ENCODE results near the gene ASTN2. TPM values are rescaled to one million over a fixed set of nuclear protein-coding genes. Genes with fewer than 3 reads are reported as not detected.
A peak's percentile ranks its signal among the peaks of the same experiment; 100 is the strongest.

The ASTN2 gene
- polyA plus RNA-seq, 2 of the 4 experiments (the other 2 are of a cell fraction) = 5.8 to 11.6 TPM

- TF ChIP-seq REST (IDR thresholded peaks at IDR 0.05) (no peak), NFE2L2 (conservative IDR thresholded peaks at IDR 0.05; ENCODE audit: low read length) (no peak), MAFK (IDR thresholded peaks at IDR 0.05; ENCODE audit: partially characterized antibody) (peak; percentile 55)
Observed at GRCh38 chr9:116870566-116870965, 544.3 kb downstream of the ASTN2 start (continued).

- DNase-seq (ENCODE audit: low read depth in 1 of 2, low spot score in 1 of 2) (peak; percentile 33 to 54), ATAC-seq (peak; percentile 76 to 80)
- CTCF ChIA-PET = no interaction called here
Observed at GRCh38 chr9:116868201-116868600, 546.7 kb downstream of the ASTN2 start.

More at GRCh38 chr9:116868201-116868600, 546.7 kb downstream of the ASTN2 start:
- no peak for TF ChIP-seq SMC3 (IDR thresholded peaks at IDR 0.05)
- TF ChIP-seq FOSB (CRISPR knock-in tag; IDR thresholded peaks at IDR 0.05) = no peak
- no peak for TF ChIP-seq RAD21 (conservative IDR thresholded peaks at IDR 0.05 in 1 of 2, IDR thresholded peaks at IDR 0.05 in 1 of 2)
- TF ChIP-seq EHMT2 (IDR thresholded peaks at IDR 0.05; ENCODE audit: low read depth) = no peak
- TF ChIP-seq ZSCAN20 (CRISPR knock-in tag; IDR thresholded peaks at IDR 0.05) = no peak
- no peak for TF ChIP-seq KDM5A (IDR thresholded peaks at IDR 0.05)
- no peak for TF ChIP-seq GATA3 (IDR thresholded peaks at IDR 0.05; ENCODE audit: borderline replicate concordance)
- no peak for TF ChIP-seq PBX3 (IDR thresholded peaks at IDR 0.05)
- TF ChIP-seq HOXB5 (CRISPR knock-in tag; IDR thresholded peaks at IDR 0.05) = no peak
- no peak for TF ChIP-seq ELK1 (IDR thresholded peaks at IDR 0.05; ENCODE audit: low read depth, low read length)
- TF ChIP-seq FOSL2 (IDR thresholded peaks at IDR 0.05) = no peak
- no peak for TF ChIP-seq FOSL2 (CRISPR knock-in tag; IDR thresholded peaks at IDR 0.05)
- no peak for TF ChIP-seq RARB (CRISPR knock-in tag; IDR thresholded peaks at IDR 0.05)
- no peak for TF ChIP-seq REST (IDR thresholded peaks at IDR 0.05)
- TF ChIP-seq HOXB13 (CRISPR knock-in tag; IDR thresholded peaks at IDR 0.05; ENCODE audit: low read depth) = no peak
- TF ChIP-seq FOXS1 (CRISPR knock-in tag; IDR thresholded peaks at IDR 0.05) = no peak
- no peak for TF ChIP-seq KDM1A (IDR thresholded peaks at IDR 0.05; ENCODE audit: low read depth)
- TF ChIP-seq ZFP36 (IDR thresholded peaks at IDR 0.05; ENCODE audit: borderline replicate concordance, partially characterized antibody) = no peak
- H3K27ac ChIP-seq = peak overlapping the region; percentile 48 to 53; a peak in 4 of 6 replicates
- POLR2A ChIA-PET = no interaction called here
- no peak overlapping the region for H3K4me3 ChIP-seq
- peak overlapping the region; percentile 42 for H3K4me2 ChIP-seq
- 15% methylated on average over 3 of the region's 3 CpGs for WGBS (ENCODE audit: missing lambda C conversion rate)
- FAIRE-seq = no peak
- H3K9me3 ChIP-seq = no peaks in the 10 kb centered on the region
- H3K4me1 ChIP-seq = peaks cover 23% of the 10 kb centered on the region
